Measurements from ENCODE around the gene AMPH.

GRCh38 chr7:38482521-38482920 is 148.7 kb downstream of the AMPH start:
- TF ChIP-seq CTCF (conservative IDR thresholded peaks at IDR 0.05; ENCODE audit: low read depth, low read length) (no peak), EZH2 (IDR thresholded peaks at IDR 0.05; ENCODE audit: low read length, unreplicated experiment) (no peak)
